GM18909 (cell line): ENCODE data around the gene ATOSB.
"Not testable (repeated sequence)": the region's sequence is repeated elsewhere in the genome, so short reads cannot be mapped to it uniquely, and the experiment has no call there.

Source experiments
- ATAC-seq: cut with Tn5 transposase; IDR thresholded peaks from one replicate; pipeline ENCODE4 v1.9.1; 2021; ENCODE audit warnings: mild to moderate bottlenecking; ENCODE audit not compliant: unreplicated experiment, poor library complexity

Gene ATOSB, protein sequence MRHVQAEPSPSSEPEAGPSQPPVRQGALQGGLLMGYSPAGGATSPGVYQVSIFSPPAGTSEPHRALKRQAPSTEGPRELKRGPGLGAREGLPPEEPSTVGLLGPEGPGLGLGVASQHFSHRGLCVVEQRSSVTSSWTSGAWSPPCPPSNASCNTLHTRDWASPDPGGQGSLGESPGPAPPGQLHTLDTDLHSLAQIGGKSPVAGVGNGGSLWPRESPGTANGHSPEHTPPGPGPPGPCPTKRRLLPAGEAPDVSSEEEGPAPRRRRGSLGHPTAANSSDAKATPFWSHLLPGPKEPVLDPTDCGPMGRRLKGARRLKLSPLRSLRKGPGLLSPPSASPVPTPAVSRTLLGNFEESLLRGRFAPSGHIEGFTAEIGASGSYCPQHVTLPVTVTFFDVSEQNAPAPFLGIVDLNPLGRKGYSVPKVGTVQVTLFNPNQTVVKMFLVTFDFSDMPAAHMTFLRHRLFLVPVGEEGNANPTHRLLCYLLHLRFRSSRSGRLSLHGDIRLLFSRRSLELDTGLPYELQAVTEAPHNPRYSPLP

DNA sequence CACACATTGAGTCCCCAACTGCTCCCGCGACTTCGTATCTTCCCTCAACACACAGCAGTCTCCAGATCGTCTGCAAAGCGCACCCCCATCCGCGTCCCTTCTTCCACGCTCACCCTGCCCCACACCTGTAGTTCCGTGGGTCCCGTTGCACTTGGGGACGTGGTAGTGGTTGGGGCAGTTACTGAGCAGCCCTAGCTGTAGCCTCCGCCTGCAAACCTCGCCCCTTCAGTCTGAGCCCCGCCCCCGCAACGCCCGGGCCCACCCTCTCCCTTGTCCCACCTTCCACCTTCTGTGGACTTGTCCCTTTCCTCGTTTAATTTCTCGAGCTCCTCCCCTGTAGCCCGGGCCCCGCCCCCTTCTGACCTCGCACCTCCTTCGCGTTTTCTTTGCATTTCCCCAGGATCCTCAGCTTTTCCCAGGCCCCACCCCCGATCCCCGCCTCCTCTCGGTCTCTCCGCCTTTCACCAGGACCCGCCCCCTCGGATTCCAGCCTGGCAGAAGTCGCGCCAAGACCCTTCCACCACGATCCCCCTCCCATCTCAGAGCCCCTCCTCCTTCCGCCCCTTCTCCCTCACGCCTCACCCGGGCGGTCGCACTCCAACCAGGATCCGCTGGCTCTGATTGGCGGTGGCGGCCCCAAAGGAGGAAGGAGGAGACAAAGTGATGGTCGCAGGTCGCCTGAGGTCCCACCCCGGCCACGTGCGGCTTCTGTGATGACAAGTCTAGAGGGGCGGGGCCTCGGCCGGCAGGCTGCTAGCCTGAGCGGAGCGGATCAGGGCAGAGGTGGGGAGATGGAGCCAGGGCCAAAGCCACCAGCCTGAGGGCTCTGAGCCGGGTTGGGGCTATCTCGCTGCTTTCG, at the start of gene ATOSB:
Gene ATOSB (minus strand): TSS at position 183 of the 859 bp plus-strand sequence. CDS start 7,588 bp downstream, outside the sequence.
- ATAC-seq = peak; percentile 66

DNA sequence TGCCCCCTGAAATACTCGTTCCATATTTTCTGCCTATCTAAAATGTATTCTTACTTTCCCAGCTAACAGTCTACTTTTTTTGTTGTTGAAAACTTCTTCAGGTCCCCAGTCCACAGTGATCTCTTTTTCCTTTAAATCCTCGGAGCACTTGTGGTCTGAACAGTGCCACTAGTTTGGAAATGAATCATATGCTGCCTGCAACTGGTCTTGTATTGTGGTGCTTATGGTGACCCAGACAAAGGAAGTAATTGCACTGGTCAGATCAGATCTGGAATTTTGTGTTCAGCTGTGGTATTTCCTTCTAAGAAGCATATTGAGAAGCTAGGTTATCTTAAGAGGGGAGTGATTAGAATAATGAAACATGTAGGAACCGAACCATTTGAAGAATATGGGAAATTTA, 49.0 kb upstream of the ATOSB start:
- no peak for ATAC-seq

DNA sequence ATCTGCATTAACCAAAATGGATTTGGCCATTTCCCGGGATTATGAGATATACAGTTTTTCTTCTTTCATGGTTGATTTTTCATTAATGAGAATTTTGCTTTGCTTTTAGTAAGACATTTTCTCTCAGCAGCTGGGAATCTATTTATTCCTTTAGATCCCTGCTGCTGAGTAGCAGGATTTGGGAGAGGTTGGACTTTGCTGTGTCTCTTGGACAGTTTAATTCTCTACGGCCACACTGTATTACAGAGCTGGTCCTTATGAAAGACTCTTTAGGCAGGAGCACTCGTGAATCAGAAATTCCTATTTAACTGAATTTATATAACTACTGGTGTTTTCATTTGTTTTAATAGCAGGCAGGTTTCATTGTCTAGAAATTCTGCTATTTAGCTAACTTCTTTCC, 47.8 kb upstream of the ATOSB start:
- no peak for ATAC-seq

DNA sequence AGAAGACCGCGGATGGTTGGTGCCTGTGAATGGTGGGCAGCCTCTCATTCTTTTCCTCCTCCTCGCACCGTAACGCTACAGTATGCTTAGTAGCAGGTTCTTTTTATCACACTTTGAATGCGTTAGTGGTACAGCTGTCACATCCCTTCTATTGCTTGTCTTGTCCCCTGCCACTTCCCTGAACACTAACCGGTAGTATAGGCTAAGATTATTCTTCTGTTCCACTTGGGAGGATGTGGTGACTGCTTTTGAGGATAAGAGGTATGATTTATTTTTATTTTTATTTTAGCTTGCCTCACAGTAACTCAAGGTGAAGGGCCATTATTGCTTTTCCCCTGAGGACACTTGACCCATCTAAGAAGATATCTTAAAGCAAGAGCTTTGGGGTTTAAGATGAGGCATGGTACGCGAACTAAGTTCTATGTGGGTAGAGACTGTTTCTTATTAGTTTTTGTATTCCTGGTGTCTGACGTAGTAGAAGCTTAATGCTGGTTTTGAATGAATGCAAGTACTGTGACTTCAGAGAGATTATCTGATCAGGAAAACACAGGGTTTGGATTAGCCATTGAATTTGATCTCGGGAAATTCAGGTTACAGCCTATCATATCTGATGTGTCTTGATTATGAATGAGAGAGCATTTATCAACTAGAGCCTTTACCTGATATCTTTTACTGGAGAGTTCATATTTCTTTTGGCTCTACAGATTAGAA, 47.1 kb upstream of the ATOSB start:
- no peak for ATAC-seq

DNA sequence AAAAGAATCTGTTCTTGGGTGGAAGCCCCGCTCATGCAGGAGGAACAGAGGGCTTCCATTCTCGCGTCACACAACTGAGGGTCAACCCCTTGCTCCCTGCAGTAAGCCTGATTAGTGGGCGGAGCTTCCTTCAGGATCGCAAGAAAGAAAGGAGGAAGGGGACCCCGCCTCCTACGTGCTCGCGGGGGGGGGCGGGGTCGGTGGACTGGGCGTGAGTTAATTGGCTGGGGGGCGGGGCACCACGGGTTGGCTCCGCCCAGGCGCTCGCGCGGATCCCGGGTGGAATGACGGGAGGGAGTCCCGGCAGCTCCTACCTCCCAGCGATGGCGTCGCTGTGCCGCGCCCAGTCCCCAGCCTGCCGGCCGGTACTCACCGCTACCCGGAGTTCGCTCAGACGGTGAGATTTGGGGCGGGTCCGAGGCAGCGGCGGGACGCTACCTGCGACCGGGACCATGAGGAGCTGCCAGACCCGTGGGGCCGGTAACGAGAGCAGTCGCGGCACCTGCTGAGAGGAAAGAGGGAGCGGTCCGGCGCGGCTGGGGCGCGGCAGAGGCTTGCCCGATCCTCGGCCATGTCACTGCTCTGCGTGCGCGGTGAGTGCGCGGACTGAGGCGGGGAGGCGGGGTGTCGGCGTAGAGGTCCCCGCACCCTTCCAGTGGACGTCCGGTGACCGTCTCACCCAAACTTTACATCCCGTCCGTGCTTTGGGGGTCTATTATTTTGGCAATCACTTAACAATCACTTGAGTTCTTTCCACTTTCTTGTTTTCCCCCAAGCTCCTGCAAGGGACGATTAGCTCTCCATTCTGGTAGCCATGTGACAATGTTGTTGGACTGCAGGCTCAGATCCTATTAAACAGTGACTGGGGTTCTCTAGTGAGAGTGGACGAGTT, 46.3 kb upstream of the ATOSB start, which contains the start of gene UNC13B:
Gene UNC13B (plus strand): TSS at position 297 of the 892 bp plus-strand sequence. CDS start 275 bp downstream, at position 572.
- ATAC-seq = peak; percentile 54

DNA sequence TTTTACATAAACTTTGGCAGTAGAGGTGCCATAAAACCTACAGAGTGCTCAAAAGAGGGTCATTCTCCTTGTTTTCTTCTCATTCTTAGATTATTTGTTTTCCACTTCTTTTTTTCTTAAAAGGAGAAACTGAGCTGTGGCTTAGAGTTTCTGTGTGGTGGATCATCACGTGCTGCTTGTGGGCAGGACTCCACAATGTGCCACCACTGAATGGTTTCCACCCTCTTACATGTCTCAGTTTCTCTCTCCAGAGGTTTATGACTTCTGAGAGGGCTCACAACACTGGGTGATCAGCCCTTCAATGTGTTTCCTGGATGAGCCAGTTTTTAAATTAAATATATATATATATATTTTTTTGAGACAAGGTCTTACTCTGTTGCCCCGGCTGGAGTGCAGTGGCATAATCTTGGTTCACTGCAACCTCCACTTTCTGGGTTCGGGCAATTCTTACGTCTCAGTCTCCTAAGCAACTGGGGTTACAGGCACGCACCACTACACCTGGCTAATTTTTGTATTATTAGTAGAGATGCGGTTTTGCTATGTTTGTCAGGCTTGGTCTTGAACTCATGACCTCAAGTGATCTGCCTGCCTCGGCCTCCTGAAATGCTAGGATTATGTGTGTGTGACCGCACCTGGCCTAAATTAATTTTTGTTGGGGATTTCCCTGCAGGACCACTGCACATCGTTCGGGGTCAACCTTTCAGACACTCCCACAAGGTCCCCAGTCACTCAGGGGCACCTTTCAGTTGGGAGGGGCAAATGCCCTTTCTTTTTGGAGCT, 43.0 kb upstream of the ATOSB start:
- no peak for ATAC-seq

DNA sequence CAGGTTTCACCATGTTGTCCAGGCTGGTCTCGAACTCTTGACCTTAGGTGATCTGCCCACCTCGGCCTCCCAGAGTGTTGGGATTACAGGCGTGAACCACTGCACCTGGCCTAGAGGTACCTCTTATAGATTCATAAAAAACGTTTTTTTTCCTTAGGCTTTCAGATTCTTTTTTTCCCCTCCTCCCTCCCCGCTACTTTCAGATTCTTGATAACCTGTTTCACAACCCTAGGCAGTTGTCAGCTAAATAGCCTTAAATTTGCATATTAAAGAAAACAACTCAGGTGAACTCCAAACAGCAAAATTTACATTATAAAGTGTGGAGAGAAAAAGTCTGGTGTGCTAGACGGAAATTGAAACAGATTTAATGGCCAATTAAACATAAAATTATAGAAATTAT, 42.2 kb upstream of the ATOSB start:
- ATAC-seq = not testable (repeated sequence)

DNA sequence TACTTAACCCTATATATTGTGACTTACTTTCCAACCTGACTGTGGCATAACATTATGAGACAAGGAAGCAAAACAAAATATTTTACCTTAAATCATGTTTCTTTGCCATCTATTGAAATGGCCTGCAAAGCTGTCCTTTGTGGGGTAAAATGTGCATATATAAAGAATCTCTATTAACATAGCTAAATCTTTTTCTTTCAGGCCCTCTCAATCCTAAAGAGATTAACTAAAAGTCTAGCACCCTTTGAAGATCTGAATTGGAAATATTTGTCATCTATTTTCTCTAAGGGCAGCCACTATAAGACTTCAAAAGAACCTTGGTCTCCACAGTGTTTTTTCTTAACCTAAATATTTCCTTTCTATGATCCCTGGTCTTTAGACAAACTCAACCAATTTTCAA, 41.1 kb upstream of the ATOSB start:
- ATAC-seq = no peak

DNA sequence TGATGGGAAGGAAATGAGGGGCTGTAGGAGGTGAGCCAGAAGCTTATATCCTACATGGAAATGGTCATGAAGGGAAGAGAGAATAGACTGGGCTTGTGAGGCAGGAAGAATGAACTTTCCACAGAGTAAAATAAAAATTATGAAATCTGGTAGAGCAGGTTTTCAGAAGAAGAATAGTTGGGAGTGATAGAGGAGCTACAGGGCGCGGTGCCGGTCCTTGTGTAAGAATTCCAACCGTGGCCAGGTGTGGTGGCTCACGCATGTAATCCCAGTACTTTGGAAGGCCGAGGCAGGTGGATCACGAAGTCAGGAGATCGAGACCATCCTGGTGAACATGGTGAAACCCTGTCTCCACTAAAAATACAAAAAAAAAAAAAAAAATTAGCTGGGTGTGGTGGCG, 37.3 kb upstream of the ATOSB start:
- no peak for ATAC-seq

DNA sequence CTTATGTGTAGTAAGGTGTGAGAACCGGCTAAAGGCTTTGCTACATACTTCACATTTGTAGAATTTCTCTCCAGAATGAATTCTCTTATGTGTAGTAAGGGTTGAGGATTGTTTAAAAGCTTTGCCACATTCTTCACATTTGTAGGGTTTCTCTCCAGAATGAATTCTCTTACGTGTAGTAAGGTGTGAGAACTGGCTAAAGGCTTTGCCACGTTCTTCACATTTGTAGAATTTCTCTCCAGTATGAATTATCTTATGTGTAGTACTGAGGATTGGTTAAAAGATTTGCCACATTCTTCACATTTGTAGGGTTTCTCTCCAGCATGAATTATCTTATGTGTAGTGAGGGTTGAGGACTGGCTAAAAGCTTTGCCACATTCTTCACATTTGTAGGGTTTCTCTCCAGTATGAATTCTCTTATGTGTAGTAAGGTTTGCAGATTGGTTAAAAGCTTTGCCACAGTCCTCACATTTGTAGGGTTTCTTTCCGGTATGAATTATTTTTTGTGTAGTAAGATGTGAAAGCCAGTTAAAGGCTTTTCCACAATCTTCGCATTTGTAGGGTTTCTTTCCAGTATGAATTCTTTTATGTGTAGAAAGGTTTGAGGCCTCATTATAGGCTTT, 32.4 kb upstream of the ATOSB start:
- ATAC-seq = not testable (repeated sequence)

DNA sequence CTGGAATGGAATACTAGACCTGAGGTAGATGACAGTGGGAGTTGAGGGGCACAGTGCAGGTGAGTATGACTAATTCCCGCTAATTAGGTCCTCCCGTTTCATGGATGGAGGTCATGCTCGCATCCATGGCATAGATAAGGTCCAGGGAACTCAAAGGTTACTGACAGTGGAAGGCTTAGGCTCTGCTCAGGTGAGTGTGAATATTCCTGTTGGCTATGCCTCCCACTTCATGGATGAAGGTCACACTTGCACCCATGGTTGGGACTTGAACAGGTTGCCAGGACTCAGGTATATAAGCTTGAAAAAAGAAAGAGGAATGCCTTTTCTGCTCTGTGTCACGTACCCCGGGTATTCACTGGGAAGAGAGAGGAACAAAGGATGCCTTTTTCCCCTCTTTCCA, 26.4 kb upstream of the ATOSB start:
- no peak for ATAC-seq

DNA sequence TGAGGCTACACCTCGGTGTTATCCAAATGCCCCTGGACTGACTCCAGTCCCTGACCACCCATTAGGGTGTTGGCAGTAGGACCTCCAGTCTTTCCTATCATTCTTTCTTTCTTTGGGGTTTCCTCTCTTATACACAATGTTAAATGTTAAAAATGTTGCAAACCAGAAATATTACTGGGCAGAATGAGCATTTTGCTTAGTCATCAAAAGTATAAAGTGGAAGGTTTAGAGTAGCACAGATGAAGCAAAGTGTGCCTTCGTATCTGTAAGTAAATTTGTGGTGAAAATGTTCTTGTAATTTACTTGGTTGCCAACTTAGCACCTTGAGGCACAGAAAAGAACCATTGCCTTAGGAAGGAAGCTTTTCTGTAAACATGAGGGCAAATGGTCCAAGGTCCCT, 24.4 kb upstream of the ATOSB start:
- no peak for ATAC-seq

DNA sequence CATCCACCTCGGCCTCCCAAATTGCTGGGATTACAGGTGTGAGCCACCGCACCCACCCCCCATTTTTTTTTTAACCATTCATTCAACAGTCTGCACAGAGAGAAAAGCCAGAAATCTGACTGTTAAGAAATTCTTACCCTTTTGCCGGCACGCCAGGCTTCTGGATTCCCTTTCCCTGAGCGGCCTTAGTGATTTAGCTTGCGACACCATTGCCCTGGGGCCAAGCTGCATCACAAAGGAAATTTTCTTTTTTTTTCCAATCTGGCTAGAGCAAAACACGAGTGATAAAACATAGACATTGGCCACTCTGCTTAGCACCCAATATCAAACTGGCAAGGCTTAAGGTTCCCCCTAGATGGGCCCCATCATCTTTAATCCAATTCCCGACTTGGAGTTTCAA, 21.2 kb upstream of the ATOSB start:
- no peak for ATAC-seq

DNA sequence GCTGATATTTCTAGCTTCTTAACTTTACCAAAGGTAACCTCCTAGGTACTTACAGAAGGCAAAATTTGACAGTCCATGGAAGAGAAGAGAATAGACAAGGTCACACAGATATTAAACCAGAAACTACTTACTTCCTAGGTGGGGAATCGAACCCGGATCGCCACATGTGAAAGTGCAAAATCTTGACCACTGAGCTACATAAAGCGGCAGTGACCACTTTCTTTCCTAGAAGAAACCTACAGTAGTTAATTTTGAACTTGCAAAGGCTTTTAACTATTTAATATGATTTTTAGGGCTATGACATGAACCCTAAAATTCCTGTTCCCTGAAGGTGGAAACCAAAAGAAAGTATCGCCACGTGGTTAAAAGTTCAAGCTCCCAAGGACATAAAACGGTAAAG, 20.3 kb upstream of the ATOSB start:
- no peak for ATAC-seq

DNA sequence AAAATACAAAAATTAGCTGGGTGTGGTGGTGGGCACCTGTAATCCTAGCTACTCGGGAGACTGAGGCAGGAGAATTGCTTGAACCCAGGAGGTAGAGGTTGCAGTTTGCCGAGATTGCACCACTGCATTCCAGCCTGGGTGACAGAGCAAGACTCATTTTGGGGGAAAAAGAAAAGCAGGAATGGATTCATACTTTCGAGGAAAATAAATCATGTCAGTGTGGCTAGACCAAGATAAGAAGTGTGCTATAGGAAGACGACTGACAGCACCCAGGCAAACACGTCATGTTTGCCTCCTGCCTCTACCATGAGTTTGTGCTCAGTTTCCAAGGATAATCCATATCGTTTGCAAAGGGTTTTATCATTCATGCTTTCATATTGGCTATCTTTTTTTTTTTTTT, 19.3 kb upstream of the ATOSB start:
- ATAC-seq = no peak

DNA sequence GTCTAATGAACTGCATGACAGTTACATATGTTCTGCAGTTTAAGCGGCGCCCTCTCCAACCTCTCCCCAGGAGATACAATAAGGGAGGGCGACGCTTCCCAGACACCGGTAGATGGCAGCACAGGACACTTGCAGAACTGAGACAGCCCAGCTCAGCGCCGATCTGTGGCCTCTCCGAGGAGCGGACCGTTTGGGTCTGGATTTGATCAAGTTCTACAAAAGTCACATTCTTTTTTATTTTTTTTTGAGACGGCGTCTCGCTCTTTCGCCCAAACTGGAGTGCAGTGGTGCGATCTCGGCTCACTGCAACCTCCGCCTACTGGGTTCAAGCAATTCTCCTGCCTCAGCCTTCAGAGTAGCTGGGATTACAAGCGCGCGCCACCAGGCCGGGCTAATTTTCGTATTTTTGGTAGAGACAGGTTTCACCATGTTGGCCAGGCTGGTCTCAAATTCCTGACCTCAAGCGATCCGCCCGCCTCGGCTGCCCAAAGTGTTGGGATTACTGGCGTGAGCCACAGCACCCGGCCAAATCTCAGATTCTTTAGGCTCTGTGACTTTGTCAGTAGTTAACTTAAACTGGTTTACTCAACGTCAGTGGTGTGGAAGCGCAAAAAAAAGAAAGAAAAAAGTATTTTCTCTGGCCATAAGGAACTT, 1.4 kb upstream of the ATOSB start:
- peak; percentile 51 for ATAC-seq

DNA sequence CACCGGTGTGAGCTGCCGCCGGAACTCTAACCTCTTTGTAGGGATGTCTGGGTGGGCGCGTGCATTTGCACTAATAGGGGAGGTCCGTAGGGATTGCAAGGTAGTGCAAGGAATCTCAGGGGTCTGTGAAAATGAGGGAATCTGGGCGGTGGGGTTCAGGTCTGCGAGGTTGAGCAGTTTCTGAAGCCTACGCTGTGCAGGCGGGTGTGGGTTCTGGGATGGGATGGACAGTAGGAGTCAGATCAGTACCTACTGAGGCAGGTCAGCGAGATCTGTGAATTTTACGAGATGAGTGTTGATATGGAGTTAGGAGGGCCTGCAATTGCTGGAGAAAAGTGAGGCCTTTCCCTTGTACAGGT, 856 bp upstream of the ATOSB start:
- no peak for ATAC-seq
